Measurements from ENCODE around the gene ORM1.
"Not testable (repeated sequence)": the region's sequence is repeated elsewhere in the genome, so short reads cannot be mapped to it uniquely, and the experiment has no call there.

ORM1 gene

GRCh38 chr9:114308361-114308950, 14.4 kb upstream of the ORM1 start:
- no peak for DNase-seq

- DNase-seq = no peak
Measured at GRCh38 chr9:114309096-114309495, 13.8 kb upstream of the ORM1 start.

- DNase-seq = no peak
Measured at GRCh38 chr9:114310471-114311450, 12.1 kb upstream of the ORM1 start.

GRCh38 chr9:114311571-114312512, 11.1 kb upstream of the ORM1 start:
- DNase-seq = no peak

- DNase-seq = no peak
Measured at GRCh38 chr9:114312513-114312875, 10.4 kb upstream of the ORM1 start.

- no peak for DNase-seq
Measured at GRCh38 chr9:114313186-114313585, 9.7 kb upstream of the ORM1 start.

- no peak for DNase-seq
Measured at GRCh38 chr9:114314256-114314867, 8.5 kb upstream of the ORM1 start.

GRCh38 chr9:114314881-114315722, 7.8 kb upstream of the ORM1 start:
- no peak for DNase-seq

- no peak for DNase-seq
Measured at GRCh38 chr9:114315723-114316363, 7.1 kb upstream of the ORM1 start.

- no peak for DNase-seq
Measured at GRCh38 chr9:114316605-114317230, 6.2 kb upstream of the ORM1 start.

GRCh38 chr9:114317665-114318357, 5.1 kb upstream of the ORM1 start:
- no peak for DNase-seq

GRCh38 chr9:114318416-114318815, 4.5 kb upstream of the ORM1 start:
- no peak for DNase-seq

GRCh38 chr9:114319147-114319546, 3.8 kb upstream of the ORM1 start:
- no peak for DNase-seq

- not testable (repeated sequence) for DNase-seq
Measured at GRCh38 chr9:114320710-114321109, 2.2 kb upstream of the ORM1 start.

GRCh38 chr9:114321759-114322158, 1.1 kb upstream of the ORM1 start:
- DNase-seq = no peak

- not testable (repeated sequence) for DNase-seq
Measured at GRCh38 chr9:114322160-114322818, 609 bp upstream of the ORM1 start.

GRCh38 chr9:114323849-114324248, 951 bp downstream of the ORM1 start:
- not testable (repeated sequence) for DNase-seq

- no peak for DNase-seq
Measured at GRCh38 chr9:114324492-114324891, 1.6 kb downstream of the ORM1 start.

- DNase-seq = not testable (repeated sequence)
Measured at GRCh38 chr9:114324965-114325364, 2.1 kb downstream of the ORM1 start.

Measured in SHP77 treated with DMSO at 0.1 percent for 48 hours (cell line).